Right atrium auricular region (tissue), 2 donors: ENCODE results near the gene C1QBP. TPM values are rescaled to one million over a fixed set of nuclear protein-coding genes. Genes with fewer than 3 reads are reported as not detected.

Experiments used
- total RNA-seq, 2 donors: library from RNA; depleted of rRNA; stranded (reverse); fragments of >200 nt; gene quantifications; one replicate each; pipeline ENCODE4 v1.1.0, GENCODE V29; 2016

The C1QBP gene
- total RNA-seq, 2 donors from 2014 or later: 82.8 to 126 TPM

Other genes with a start within 250 kb of the C1QBP start
- gene ZNF594, start 247.3 kb downstream of the C1QBP start, total RNA-seq: 1 to 10 TPM; 4.7 to 4.8 TPM
- 1 to 10 TPM; 1.1 to 2.8 TPM for gene SCIMP, start 204.3 kb downstream of the C1QBP start, total RNA-seq
- 10 to 100 TPM; 29.6 to 34.1 TPM for gene RABEP1, start 156.9 kb downstream of the C1QBP start, total RNA-seq
- gene NUP88, start 19.5 kb downstream of the C1QBP start, total RNA-seq: 10 to 100 TPM; 21.7 to 48.2 TPM
- gene RPAIN, start 19.0 kb downstream of the C1QBP start, total RNA-seq: 10 to 100 TPM; 31.4 to 40.7 TPM
- gene DHX33, start 29.8 kb upstream of the C1QBP start, total RNA-seq: 1 to 10 TPM; 5.6 to 5.8 TPM
- gene DERL2, start 47.0 kb upstream of the C1QBP start, total RNA-seq: 10 to 100 TPM; 10.9 to 20.8 TPM
- 10 to 100 TPM in 1 of 2 donors, 1 to 10 TPM in 1; 6.6 to 11.4 TPM for gene MIS12, start 47.4 kb upstream of the C1QBP start, total RNA-seq
- gene NLRP1, start 145.4 kb upstream of the C1QBP start, total RNA-seq: 10 to 100 TPM; 11.4 to 16.5 TPM